Progenitor cell of endocrine pancreas (in vitro differentiated cells): Measurements from ENCODE around the gene CMTM2. TPM values are rescaled to one million over a fixed set of nuclear protein-coding genes. Genes with fewer than 3 reads are reported as not detected.
"Not testable (repeated sequence)": the region's sequence is repeated elsewhere in the genome, so short reads cannot be mapped to it uniquely, and the experiment has no call there.

ENCODE experiments used
- DNase-seq: peaks from one replicate; pipeline ENCODE4 v3.0.0; 2021; ENCODE audit warnings: low spot score; ENCODE audit not compliant: unreplicated experiment
- H3K27ac Mint-ChIP-seq: 2 replicates; pipeline ENCODE4 v1.8.0; 2021; ENCODE audit warnings: mild to moderate bottlenecking, moderate library complexity, mixed read lengths
- H3K27me3 Mint-ChIP-seq: 2 replicates; pipeline ENCODE4 v1.8.0; 2021; ENCODE audit warnings: mixed read lengths
- H3K36me3 Mint-ChIP-seq: 2 replicates; pipeline ENCODE4 v1.8.0; 2022; ENCODE audit warnings: mixed read lengths; ENCODE audit not compliant: insufficient read depth
- H3K4me1 Mint-ChIP-seq: 2 replicates; pipeline ENCODE4 v1.8.0; 2021; ENCODE audit warnings: low read depth, mixed read lengths
- H3K4me3 Mint-ChIP-seq: 2 replicates; pipeline ENCODE4 v1.8.0; 2021; ENCODE audit warnings: low read depth, mild to moderate bottlenecking, moderate library complexity, mixed read lengths
- H3K9me3 Mint-ChIP-seq: 2 replicates; pipeline ENCODE4 v1.8.0; 2021; ENCODE audit warnings: low read depth, mixed read lengths
- CTCF ChIP-seq: fragments of 200-600 bp; sonication (generic); IDR thresholded peaks from one replicate; pipeline ENCODE4 v1.5.0; 2021; ENCODE audit warnings: antibody characterized with exemption, mild to moderate bottlenecking; ENCODE audit not compliant: unreplicated experiment
- total RNA-seq: library from RNA; stranded (reverse); gene quantifications from 2 replicates; pipeline ENCODE4 v1.2.1, GENCODE V29; 2021

The CMTM2 gene
- total RNA-seq, 1 donor from 2014 or later, result not detected

GRCh38 chr16:66592814-66593213 is 13.6 kb downstream of the CMTM2 start:
- Mint-ChIP-seq H3K4me3 (no peak overlapping the region), H3K27ac (no peak overlapping the region), H3K27me3 (no peaks in the 10 kb centered on the region), H3K4me1 (no peaks in the 10 kb centered on the region), H3K9me3 (no peaks in the 10 kb centered on the region), H3K36me3 (no peaks in the 10 kb centered on the region)
- TF ChIP-seq CTCF, result no peak
- no peak for DNase-seq

- no peaks in the 10 kb centered on the region for H3K4me1 Mint-ChIP-seq
- no peaks in the 10 kb centered on the region for H3K27me3 Mint-ChIP-seq
- DNase-seq, result no peak
- no peak overlapping the region for H3K4me3 Mint-ChIP-seq
- no peaks in the 10 kb centered on the region for H3K9me3 Mint-ChIP-seq
- H3K27ac Mint-ChIP-seq, result no peak overlapping the region
- TF ChIP-seq CTCF, result no peak
- H3K36me3 Mint-ChIP-seq, result no peaks in the 10 kb centered on the region
Measured at GRCh38 chr16:66594739-66595138, 15.5 kb downstream of the CMTM2 start.

GRCh38 chr16:66596559-66596958 is 17.3 kb downstream of the CMTM2 start:
- H3K4me3 Mint-ChIP-seq, H3K27ac Mint-ChIP-seq, DNase-seq, H3K4me1 Mint-ChIP-seq, H3K27me3 Mint-ChIP-seq, H3K36me3 Mint-ChIP-seq, H3K9me3 Mint-ChIP-seq: not testable (repeated sequence)

- Mint-ChIP-seq H3K4me1 (peaks cover 1% of the 10 kb centered on the region), H3K9me3 (no peaks in the 10 kb centered on the region), H3K27me3 (no peaks in the 10 kb centered on the region), H3K27ac (no peak overlapping the region), H3K4me3 (no peak overlapping the region), H3K36me3 (no peaks in the 10 kb centered on the region)
- DNase-seq, result no peak
- TF ChIP-seq CTCF, result no peak
Measured at GRCh38 chr16:66596986-66597848, 18.0 kb downstream of the CMTM2 start.

- Mint-ChIP-seq H3K9me3 (no peaks in the 10 kb centered on the region), H3K27ac (no peak overlapping the region), H3K36me3 (no peaks in the 10 kb centered on the region), H3K4me1 (peaks cover 2% of the 10 kb centered on the region), H3K4me3 (no peak overlapping the region), H3K27me3 (no peaks in the 10 kb centered on the region)
- TF ChIP-seq CTCF, result no peak
- no peak for DNase-seq
Measured at GRCh38 chr16:66598111-66598510, 18.8 kb downstream of the CMTM2 start.

- no peak overlapping the region for H3K27ac Mint-ChIP-seq
- no peak for DNase-seq
- H3K27me3 Mint-ChIP-seq, result no peaks in the 10 kb centered on the region
- H3K9me3 Mint-ChIP-seq, result no peaks in the 10 kb centered on the region
- no peak for TF ChIP-seq CTCF
- H3K4me3 Mint-ChIP-seq, result no peak overlapping the region
- no peaks in the 10 kb centered on the region for H3K36me3 Mint-ChIP-seq
- H3K4me1 Mint-ChIP-seq, result peaks cover 7% of the 10 kb centered on the region
Measured at GRCh38 chr16:66599726-66600125, 20.5 kb downstream of the CMTM2 start.
